Suprapubic skin (tissue), 4 donors: ENCODE data around the gene ACE. TPM values are rescaled to one million over a fixed set of nuclear protein-coding genes. Genes with fewer than 3 reads are reported as not detected.

Experiments used
- DNase-seq, 2 donors: peaks; one replicate each; pipeline ENCODE4 v3.0.0-alpha.2; 2019; ENCODE audit warnings: low spot score in 2 of 2
- H3K27ac ChIP-seq: fragments of 200-600 bp; sonication (generic); one replicate; pipeline ENCODE4 v1.5.1; 2019
- H3K27me3 ChIP-seq: fragments of 200-600 bp; sonication (generic); one replicate; pipeline ENCODE4 v1.5.1; 2019
- H3K36me3 ChIP-seq: fragments of 200-600 bp; sonication (generic); one replicate; pipeline ENCODE4 v1.5.1; 2019
- H3K4me1 ChIP-seq: fragments of 200-600 bp; sonication (generic); one replicate; pipeline ENCODE4 v1.5.1; 2019
- H3K4me3 ChIP-seq: fragments of 200-600 bp; sonication (generic); one replicate; pipeline ENCODE4 v1.5.1; 2019; ENCODE audit warnings: mild to moderate bottlenecking
- H3K9me3 ChIP-seq: fragments of 200-600 bp; sonication (generic); one replicate; pipeline ENCODE4 v1.5.1; 2019
- EP300 ChIP-seq: sonication (generic); formaldehyde crosslinking; IDR thresholded peaks from one replicate; pipeline ENCODE4 v1.6.1; 2017; ENCODE audit warnings: antibody characterized with exemption
- POLR2A ChIP-seq, 2 donors: fragments of 450-650 bp; IDR thresholded peaks; one replicate each; pipeline ENCODE4 v1.6.1; 2017; ENCODE audit warnings: antibody characterized with exemption in 2 of 2, mild to moderate bottlenecking in 2 of 2, moderate library complexity in 2 of 2
- POLR2AphosphoS5 ChIP-seq, 3 donors: sonication (generic); formaldehyde crosslinking; IDR thresholded peaks; one replicate each; pipeline ENCODE4 v1.6.1; 2017; ENCODE audit warnings: antibody characterized with exemption in 3 of 3
- WGBS: methylation state at CpG from one replicate; pipeline ENCODE4 v1.1.5; 2018; 5-methylcytosine and 5-hydroxymethylcytosine counted together
- total RNA-seq, 4 donors: library from RNA; depleted of rRNA; stranded (reverse); fragments of >200 nt; gene quantifications; one replicate each; pipeline ENCODE4 v1.1.0, GENCODE V29; 2016
- TF ChIP-seq, protein P1 (sequence below), 2 donors: fragments of 200-600 bp in 1 of 2; fragments of 450-650 bp in 1 of 2; sonication (generic) in 1 of 2; IDR thresholded peaks; one replicate each; pipeline ENCODE4 v1.5.1; 2016 to 2019; ENCODE audit warnings: antibody characterized with exemption in 2 of 2, mild to moderate bottlenecking in 1 of 2, moderate library complexity in 1 of 2

Gene ACE
- total RNA-seq, 4 donors from 2014 or later = 0.79 to 6.3 (median 4.0) TPM

DNA sequence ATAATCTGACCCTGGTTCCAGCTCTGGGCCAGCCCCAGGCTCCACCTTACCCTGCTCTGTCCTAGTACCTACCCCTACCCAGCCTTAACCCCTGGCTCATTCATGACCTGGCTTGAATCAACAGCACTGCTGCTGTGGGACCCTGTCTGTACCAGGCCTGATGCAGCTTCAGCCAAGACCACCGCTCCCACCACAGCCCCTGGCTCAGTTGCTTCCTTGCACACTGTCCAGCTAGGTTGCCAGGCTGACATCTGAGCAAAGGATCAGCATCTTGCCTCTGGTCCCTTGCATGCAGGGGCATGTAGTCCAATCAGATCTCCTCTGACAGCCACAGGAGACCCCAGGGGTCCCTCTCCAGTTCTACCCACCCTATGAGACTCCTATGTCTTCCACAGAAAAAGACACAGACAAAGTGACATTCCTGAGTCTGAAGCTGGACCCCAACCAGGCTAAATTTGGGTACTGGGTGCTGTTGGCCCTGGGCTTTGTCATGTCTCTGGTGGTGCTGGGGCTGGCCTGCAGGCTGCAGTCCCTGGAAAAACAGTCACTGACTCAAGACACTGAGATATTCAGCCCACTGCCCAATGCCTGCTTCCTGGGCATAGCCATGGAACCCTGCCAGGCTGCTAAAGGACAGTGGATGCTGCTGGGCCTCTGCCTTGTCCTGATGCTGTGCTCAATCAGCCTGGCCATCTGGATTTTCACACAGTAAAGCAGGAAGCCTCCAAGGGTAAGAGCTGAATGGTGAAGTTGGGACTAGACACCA lies 42.4 kb downstream of the ACE start:
- peaks cover 5% of the 10 kb centered on the region for H3K4me1 ChIP-seq
- no peak overlapping the region for H3K4me3 ChIP-seq
- H3K9me3 ChIP-seq = no peaks in the 10 kb centered on the region
- DNase-seq = no peak
- peaks cover 15% of the 10 kb centered on the region for H3K27me3 ChIP-seq
- TF ChIP-seq, protein P1, sequence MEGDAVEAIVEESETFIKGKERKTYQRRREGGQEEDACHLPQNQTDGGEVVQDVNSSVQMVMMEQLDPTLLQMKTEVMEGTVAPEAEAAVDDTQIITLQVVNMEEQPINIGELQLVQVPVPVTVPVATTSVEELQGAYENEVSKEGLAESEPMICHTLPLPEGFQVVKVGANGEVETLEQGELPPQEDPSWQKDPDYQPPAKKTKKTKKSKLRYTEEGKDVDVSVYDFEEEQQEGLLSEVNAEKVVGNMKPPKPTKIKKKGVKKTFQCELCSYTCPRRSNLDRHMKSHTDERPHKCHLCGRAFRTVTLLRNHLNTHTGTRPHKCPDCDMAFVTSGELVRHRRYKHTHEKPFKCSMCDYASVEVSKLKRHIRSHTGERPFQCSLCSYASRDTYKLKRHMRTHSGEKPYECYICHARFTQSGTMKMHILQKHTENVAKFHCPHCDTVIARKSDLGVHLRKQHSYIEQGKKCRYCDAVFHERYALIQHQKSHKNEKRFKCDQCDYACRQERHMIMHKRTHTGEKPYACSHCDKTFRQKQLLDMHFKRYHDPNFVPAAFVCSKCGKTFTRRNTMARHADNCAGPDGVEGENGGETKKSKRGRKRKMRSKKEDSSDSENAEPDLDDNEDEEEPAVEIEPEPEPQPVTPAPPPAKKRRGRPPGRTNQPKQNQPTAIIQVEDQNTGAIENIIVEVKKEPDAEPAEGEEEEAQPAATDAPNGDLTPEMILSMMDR (IDR thresholded peaks at IDR 0.05) = no peak
- TF ChIP-seq POLR2A (IDR thresholded peaks at IDR 0.05) (no peak), POLR2AphosphoS5 (IDR thresholded peaks at IDR 0.05) (no peak), EP300 (no peak)
- no peak overlapping the region for H3K27ac ChIP-seq
- WGBS = 90% methylated on average over 1 of the region's 1 CpG
- no peaks in the 10 kb centered on the region for H3K36me3 ChIP-seq

DNA sequence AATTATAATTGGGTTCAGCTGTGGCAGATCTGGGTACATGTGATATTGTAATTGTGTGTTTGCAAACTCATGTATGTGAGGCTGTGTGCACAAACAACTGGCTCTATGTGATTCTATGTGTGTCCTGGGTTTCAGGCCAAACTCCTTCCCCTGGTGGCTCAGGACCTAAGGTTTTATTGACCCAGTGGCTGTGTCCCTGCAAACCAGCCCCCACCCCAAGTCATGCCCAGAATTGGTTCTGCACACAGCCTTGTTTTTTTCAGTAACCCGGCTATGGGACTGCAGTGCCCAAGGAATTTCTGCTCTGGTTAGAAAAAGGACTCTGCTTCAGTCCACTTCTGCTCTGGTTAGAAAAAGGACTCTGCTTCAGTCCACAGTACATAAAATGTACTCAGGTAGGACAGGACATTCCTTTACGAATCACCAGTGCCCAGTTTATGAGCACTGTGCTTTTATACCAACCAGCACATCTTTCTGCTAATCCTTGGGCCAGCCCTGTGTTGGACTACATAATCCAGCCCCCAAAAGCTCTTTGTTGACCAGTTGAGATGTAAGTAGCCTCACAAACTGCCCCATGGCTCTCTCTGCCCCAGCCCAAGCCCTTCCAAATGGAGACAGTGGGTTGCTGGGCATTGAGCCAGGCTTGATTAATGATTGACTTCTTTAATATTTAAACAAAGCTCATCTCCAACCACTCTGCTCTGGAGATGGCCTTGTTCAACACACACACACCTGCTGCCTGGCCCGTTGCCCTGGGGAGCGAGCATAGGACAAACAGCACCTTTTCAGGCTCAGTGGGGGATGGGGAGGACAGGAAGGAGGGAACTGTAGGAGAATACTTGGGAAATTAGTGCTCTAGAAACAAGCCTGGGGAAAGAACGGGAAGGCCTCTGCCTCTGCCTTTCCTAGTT lies 43.4 kb downstream of the ACE start:
- WGBS = 55% methylated on average over 5 of the region's 5 CpGs
- no peak overlapping the region for H3K4me3 ChIP-seq
- TF ChIP-seq, protein P1 (IDR thresholded peaks at IDR 0.05) = no peak
- TF ChIP-seq POLR2A (IDR thresholded peaks at IDR 0.05) = no peak
- no peak for TF ChIP-seq EP300
- TF ChIP-seq POLR2AphosphoS5 (IDR thresholded peaks at IDR 0.05) = no peak
- H3K9me3 ChIP-seq = no peaks in the 10 kb centered on the region
- no peaks in the 10 kb centered on the region for H3K36me3 ChIP-seq
- peaks cover 5% of the 10 kb centered on the region for H3K4me1 ChIP-seq
- no peak overlapping the region for H3K27ac ChIP-seq
- H3K27me3 ChIP-seq = peaks cover 22% of the 10 kb centered on the region
- DNase-seq = no peak

DNA sequence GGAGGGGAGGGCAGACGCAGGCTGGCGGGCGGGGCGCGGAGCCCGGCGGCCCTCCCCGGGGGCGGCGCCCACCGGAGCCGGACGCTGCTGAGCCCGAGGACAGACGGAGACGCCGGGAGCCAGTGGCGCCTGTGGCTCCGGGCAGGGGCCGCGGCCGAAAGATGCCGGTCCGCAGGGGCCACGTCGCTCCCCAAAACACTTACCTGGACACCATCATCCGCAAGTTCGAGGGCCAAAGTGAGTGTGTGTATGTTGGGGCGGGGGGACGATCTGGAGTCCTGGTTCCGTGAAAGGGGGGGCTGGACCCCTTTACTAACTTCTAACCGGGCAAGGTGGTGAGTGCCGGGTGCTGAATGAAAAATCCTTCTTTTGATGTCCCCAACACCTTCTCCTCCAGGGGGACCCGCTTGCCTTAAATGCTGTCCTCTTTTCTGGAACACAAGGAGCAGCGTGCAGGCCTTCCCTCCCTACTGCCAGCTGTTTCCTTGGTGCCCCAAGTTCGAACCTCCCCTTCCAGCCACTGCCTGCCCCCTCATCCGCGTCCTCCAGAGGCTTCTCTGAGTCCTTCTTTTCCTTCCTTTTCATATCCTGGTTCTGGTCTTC lies 46.5 kb downstream of the ACE start, which contains the start of gene KCNH6:
Gene KCNH6 (plus strand): TSS at position 106 of the 603 bp plus-strand sequence. CDS start 56 bp downstream, at position 162.
- no peak for DNase-seq
- no peak within 1 kb of the TSS for H3K4me3 ChIP-seq
- TF ChIP-seq EP300 (no peak), POLR2A (IDR thresholded peaks at IDR 0.05) (no peak), POLR2AphosphoS5 (IDR thresholded peaks at IDR 0.05) (no peak)
- TF ChIP-seq, protein P1 (IDR thresholded peaks at IDR 0.05) = no peak
- peaks cover 34% of the 10 kb centered on the region for H3K27me3 ChIP-seq
- no peaks in the 10 kb centered on the region for H3K9me3 ChIP-seq
- 14% methylated on average over 30 of the region's 38 CpGs for WGBS
- no peak within 1 kb of the TSS for H3K27ac ChIP-seq
- no peaks in the 10 kb centered on the region for H3K36me3 ChIP-seq
- H3K4me1 ChIP-seq = peaks cover 5% of the 10 kb centered on the region

DNA sequence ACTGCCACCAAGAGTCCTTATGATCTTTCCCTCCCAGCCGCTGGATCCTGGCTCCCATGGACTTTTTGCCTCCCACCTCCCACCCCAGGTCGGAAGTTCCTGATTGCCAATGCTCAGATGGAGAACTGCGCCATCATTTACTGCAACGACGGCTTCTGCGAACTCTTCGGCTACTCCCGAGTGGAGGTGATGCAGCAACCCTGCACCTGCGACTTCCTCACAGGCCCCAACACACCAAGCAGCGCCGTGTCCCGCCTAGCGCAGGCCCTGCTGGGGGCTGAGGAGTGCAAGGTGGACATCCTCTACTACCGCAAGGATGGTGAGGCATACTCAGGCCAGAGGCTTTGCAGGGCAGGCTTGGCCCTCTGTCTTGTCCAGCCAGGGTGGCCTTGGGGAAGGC lies 47.2 kb downstream of the ACE start:
- no peak for DNase-seq
- peaks cover 5% of the 10 kb centered on the region for H3K4me1 ChIP-seq
- no peak overlapping the region for H3K4me3 ChIP-seq
- no peaks in the 10 kb centered on the region for H3K9me3 ChIP-seq
- H3K36me3 ChIP-seq = no peaks in the 10 kb centered on the region
- H3K27ac ChIP-seq = no peak overlapping the region
- peaks cover 34% of the 10 kb centered on the region for H3K27me3 ChIP-seq
- TF ChIP-seq, protein P1 (IDR thresholded peaks at IDR 0.05) = no peak
- TF ChIP-seq POLR2A (IDR thresholded peaks at IDR 0.05) (no peak), EP300 (no peak), POLR2AphosphoS5 (IDR thresholded peaks at IDR 0.05) (no peak)
- WGBS = 92% methylated on average over 14 of the region's 14 CpGs
